HuH-7.5 (cell line): ENCODE results near the gene NUFIP2.
"Not testable (repeated sequence)": the region's sequence is repeated elsewhere in the genome, so short reads cannot be mapped to it uniquely, and the experiment has no call there.

Source experiments
- DNase-seq: peaks from one replicate; pipeline ENCODE4 v3.0.0; 2011; ENCODE audit warnings: low spot score

Gene NUFIP2

DNA sequence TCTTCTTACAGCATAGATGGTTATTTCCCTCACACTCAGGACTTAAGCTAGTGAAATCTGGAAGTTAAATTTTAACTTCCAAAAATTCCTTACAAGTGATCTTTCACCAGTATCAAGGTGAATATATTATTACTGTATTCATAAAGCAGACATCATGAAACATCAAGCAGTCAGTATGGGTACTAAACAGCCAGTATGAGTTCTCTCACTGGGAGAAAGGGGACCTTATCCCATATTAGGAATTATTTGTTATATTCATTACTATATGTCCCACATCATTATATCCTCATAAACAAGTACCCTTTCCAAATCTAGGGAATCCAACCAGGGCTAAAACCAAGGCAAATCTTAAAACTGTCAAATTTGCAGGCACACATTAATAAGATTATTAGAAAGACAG, 15.3 kb downstream of the NUFIP2 start:
- no peak for DNase-seq

DNA sequence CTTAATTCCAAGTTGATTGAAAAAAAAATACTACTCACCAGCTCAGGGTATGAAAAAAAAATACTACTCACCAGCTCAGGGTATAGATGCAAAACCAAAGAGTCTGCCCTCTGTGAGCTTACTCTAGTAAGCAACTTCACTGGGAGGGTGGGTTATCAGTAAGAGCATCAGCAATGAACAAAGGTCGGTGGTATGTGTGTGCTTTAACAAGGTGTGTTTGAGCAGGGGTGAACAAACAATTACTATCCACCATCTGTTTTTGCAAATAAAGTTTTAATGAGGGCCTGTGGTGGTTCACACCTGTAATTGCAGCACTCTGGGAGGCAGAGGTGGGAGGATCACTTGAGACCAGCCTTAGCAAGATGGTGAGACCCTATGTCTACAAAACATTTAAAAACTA, 20.0 kb downstream of the NUFIP2 start:
- DNase-seq, result no peak

DNA sequence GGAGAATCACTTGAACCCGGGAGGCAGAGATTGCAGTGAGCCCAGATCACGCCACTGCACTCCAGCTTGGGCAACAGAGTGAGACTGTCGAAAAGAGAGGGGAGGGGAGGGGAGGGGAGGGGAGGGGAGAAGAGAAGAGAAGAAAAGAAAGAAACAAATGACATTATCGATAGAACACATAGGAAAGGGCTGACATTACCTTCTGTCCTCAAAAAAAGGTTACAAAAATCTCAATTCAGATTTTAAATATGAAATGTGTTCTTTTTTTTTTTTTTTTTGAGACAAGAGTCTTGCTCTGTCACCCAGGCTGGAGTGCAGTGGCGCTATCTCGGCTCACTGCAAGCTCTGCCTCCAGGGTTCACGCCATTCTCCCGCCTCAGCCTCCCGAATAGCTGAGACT, 22.0 kb downstream of the NUFIP2 start:
- DNase-seq, result not testable (repeated sequence)

DNA sequence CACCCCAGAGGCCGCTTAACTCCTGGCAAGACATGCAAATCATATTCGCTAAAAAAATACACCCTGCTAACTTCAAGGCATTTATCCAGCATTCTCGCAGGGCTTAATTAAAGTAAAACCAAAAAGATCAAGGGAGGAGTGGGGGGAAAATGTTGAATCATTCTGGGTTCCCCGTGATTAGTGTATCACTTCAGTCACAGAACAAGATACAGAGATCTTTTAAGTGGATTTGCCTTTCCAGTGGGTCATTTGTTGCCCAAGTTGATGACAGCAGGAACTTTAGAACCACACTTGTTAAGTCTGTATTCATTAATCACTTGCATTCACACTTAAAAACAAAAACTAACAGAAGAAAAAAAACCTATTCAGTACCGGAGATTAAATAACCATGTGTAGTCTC, 30.0 kb downstream of the NUFIP2 start:
- no peak for DNase-seq

DNA sequence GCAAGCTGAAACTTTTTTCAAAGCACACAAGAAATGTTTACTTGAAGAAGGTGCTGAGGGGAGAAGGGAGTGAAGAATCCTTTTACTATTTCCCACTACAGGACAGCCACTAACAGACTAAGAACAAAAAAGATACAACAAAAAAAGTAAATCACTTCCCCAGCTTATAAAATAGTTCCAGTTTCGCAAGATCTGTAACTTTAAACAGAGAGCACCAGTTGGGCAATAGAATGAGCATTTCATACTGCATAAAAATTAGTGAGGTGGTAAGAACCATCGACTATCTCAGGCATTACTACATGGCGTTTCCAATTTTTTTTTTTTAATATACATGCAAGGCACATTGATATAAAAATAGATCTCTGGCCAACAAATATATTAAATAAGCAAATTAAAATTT, 36.2 kb downstream of the NUFIP2 start:
- no peak for DNase-seq

DNA sequence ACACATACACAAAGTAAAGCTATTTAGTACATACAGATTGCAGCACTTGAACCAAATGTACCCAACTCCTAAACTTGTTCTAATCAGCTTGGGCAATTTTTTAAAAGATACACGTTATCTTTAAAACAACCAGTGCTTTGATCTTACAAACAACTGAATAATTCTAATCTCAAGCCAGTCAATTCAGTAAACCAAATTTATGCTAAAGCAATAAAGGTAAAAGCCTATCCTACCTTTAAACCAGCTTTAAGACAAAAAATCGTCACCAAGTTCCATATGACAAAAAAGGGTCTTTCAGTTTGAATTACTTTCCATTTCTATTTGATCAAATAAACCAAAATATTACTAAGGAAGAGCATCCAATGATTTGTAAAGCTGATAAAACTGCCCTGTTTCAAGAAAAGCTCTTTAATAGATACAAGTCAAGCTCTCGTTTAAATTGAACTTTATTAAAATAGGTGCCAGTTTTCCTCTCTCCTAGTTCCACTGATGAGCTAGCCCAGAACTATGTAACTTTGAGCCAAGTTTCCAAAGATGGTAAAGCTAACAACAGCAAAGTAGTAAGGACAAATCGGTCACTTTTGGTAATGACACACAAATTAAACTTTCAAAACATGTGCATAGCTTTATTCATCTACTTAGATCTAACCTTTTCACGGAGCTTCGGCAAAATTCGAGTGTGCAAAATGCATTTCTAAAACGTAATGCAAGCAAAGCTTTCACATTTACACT, 37.0 kb downstream of the NUFIP2 start:
- DNase-seq, result no peak

DNA sequence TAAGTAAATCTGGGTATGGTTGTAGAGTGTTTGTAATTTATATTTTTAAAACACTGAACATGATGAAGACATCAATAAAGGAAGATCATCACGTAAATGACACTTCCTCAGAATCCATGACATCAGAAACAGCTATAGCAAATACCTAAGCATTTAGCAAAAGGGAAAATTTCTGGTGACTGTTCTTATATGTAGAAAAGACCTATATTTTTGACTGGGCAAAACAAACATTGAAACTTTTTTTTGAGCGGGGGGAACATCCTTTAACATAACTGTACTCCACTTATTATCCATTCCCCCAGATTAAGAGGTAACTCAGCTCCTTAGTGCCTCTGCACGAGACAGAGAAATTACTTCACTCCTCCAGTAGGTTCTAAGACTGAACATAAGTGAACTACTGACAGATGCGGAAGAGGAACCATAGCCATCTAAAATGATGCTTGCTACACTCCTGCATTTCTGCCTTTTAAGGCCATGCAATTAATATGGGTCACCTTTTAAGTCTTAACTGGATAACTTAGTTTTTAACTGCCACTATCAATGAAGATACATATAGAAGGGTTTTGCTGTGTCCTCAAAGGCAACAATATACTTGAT, 37.9 kb downstream of the NUFIP2 start:
- DNase-seq, result no peak

DNA sequence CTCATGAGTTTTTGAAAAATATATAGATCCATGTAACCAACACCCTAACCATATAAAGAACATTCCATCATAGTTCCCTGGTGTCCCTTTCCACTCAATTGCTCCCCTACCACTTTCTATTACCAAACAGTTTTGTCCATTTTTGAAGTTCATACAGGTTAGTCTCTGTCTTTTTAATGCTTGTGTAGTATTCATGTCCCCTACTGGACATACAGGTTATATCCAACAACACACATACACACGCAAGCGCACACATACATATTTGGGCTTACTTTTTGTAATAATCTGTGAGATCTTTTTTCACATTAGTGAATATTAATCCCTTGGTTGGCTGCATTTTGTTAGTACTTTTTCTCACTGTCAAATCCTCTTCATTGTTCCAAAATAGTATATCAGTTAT, 40.9 kb downstream of the NUFIP2 start:
- no peak for DNase-seq

DNA sequence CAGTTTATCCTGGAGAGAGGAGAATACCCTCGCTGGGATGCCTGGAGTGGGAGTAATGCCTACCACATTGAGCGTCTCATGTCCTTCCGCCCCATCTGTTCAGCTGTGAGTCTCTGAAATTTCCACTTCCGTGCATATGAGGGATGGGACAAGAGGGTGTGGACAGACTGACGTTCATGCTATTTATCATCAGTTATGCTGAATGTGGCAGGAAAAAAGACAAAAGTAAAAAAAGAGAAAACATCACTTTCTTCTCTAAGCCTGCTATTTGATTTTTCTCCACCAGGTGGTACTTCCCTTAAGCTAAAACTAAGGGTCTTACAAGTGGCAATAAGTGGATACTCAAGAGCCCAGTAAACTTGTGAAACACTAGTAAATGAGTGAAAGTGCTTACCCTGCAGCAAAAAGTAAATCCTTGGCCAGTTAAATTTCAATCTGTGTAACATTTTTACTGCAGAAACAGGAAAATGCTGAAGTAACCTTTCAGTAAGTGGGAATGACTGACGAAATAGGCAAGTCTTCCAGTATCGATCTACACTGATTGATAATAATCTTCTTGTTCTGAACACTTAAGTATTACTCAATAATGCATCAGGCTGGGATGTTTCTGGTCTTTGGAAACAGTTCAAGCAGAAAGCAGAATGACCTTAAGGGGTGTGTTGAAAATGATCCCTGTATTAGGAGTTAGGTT, 41.7 kb downstream of the NUFIP2 start:
- no peak for DNase-seq

DNA sequence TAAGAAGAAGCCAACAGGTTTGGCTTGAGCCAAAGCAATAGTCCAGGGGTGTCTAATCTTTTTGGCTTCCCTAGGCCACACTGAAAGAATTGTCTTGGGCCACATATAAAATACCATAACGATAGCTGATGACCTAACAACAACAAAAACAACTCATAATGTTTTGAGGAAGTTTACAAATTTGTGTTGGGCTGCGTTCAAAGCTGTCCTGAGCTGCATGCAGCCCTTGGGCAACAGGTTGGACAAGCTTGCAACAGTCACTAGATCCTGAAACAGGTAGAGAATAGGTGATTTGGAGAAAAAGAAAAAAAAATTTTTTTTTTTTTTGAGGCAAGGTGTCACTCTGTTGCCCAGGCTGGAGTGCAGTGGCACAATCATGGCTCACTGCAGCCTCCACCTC, 42.8 kb downstream of the NUFIP2 start:
- no peak for DNase-seq

DNA sequence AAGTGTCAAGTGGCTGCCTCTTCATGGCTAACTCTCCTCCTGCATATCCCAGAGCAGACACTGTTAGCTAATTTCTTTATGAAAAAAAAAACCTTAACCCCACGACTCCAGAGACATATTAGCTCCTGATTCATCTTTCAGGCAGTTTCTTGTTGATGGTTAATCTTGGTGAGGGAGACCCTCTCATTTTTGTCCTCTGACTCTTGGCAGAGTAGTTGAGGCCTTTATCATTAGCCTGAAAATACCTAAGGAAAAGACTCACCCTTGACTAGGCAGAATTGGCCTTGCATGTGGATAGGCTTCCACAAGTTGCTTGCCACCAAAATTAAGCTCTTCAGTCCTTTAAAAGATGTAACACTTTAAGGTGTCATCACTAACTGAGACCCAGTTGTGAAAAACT, 43.3 kb downstream of the NUFIP2 start:
- no peak for DNase-seq

DNA sequence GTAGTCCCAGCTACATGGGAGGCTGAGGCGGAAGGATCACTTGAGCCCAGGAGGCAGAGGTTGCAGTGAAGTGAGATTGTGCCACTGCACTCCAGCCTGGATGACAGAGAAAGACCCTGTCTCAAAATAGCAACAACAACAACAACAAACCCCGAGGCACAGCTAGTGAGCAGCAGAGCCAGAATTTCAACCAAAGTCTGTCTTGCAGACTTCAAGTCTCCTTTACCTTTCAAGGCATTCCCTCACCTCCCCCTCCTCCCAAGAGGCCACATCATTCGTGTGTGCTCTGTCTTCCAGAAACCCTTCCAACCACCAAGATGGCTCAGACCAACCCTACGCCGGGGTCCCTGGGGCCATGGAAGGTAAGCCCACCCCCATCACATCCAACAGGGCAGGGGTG, 45.1 kb downstream of the NUFIP2 start:
- DNase-seq, result no peak

DNA sequence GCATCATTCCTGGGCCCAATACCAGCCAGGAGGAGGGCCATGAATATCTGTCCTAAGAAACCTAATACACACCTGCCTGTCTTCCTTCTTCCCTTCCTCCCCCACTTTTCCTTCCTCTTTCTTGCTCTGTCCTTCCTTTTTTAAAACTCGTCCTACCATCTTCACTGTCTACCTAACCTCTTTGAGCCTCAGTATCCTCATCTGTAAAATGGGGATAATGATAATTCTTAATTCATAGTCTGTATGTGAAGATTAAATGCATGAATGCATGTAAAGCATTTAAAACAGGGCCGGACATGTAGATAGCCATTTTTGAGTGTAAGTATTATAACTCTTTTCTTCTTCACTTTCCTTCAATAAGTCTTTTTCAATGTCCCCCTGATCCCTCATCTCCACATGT, 46.7 kb downstream of the NUFIP2 start:
- no peak for DNase-seq

DNA sequence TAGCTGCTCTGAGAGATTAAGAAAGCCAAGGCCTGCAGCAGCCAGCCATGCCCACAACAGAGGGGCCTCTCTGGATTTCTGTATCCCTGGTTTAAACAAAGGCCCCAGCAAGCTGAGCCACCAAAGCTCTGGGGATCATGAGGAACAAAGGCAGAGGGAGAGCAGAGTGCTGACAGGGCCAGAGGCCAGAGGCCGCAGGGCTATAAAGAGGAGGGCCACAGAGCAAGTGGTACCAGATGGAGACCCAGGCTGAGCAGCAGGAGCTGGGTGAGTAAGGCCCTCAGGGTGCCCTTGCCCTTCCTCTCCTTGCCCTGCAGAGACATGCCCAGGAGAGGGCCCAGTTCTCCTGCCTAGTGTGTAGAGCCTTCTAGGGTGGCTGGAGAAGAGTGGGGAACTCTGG, 47.3 kb downstream of the NUFIP2 start, which contains the start of gene CRYBA1:
Gene CRYBA1 (plus strand): TSS at position 232 of the 400 bp plus-strand sequence. CDS start 5 bp downstream, at position 237.
- DNase-seq, result no peak

DNA sequence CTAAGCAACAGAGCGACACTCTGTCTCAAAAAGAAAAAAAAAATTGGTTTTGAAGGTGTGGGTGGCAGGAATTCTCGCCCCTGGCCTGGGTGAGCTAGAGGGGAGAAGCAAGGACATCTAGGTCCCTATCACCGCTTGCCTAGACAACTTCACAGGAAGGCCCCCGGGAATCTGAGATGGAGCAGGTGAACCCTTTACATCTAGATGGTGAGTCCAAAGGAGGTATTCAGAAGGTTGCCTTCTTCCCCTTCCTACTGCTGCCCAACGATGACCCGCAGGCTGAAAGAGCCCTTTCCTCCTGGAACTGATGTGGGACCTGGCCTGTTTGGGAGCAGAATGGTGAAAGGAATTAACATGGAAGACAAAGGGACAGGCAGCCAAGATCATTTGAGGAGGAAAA, 48.5 kb downstream of the NUFIP2 start:
- DNase-seq, result no peak

DNA sequence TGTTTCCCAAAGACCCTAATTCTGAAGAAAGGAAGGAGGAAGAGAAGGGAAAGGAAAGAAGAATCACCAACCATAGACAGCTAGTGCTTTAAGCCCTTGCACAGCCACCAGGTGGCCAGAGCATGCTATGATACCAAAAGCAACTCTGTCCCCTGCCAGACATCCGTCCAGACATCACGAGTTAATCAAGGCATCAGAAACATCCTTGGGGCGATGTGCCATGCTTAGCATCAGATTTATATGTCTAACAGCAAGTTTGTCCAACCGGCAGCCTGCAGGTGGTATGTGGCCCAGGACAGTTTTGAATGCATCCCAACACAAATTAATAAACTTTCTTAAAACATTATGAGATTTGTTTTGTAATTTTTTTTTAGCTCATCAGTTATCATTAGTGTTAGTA, 50.2 kb downstream of the NUFIP2 start:
- no peak for DNase-seq

DNA sequence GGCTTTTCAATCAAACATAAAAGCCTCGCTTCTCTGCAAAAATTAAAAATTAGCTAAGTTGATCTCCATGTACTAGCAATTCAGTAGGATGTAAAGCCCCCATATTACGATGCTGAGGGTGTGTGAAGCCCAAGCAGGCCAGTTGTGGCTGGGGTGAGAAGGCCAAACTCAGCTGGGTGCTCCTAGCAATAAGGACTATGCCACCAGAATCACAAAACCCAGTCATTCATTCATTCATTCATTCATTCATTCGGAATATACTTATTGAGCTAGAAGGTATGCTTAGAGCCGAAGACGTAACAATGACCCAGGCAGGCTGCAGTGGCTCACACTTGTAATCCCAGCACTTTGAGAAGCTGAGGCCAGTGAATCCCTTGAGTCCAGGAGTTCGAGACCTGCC, 51.2 kb downstream of the NUFIP2 start:
- DNase-seq, result no peak

DNA sequence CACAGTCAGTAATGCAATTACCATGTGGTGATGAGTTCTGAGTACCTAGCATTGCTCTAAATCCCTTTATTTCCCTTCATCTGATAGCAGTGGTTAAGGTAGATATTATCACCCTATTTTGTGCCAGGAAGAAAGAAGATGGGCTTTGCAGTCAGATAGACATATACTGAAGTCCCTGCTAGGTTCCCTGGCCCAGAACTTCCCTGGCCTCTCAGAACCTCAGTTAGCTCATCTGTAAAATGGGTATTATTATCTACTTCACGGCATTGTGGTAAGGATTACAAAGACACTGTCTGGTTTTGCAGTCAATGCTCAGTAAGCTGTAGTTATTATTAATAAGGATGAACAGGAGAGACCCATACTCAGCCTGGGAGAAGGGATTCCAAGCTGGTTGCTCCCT, 51.9 kb downstream of the NUFIP2 start:
- no peak for DNase-seq

DNA sequence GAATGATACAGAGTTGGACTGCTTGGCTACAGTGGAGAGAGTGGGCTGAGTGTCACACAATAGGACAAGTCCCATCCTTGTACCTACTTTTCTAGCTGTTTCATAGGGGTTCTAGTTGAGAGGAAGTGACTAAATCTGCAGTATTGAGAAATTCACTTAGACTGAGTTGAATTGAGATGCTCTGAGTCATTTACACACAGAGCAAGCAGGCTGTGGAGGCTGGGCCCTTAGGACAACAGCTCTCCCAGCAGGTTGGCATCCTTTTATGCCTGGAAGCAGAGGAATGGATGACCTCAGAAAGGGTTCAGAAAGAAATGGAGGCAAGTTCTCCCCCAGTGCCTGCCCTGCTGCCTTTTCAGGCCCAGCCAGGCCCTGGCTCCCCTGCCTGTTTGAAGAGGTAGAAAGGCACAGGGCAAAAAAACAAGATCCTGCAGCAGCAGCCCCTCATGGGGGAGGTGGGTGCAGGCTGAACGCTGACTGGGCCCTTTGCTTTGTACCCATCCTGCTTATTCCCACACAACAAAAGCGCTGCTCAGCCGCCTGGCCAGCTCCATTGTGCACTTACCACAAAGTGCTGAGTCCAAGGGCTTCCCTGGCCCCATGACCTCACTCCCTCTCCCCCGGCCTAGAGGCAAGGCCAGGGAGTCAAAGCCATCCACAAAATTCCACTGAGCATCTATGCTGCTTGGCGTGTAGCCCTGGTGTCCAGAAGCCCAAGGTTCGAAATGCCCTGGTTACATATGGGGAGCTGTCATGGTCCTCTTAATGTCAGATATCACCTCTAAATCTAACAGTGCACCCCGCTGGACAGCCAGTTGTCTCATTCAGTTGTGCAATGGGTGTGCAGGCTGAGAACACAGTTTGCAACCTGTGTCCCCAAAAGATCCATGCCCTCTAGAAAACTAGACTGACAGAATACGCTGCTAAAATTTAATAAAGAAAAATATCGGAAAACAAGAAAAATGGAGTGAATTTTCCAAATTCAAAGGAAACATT, 52.7 kb downstream of the NUFIP2 start:
- DNase-seq, result peak; percentile 39

DNA sequence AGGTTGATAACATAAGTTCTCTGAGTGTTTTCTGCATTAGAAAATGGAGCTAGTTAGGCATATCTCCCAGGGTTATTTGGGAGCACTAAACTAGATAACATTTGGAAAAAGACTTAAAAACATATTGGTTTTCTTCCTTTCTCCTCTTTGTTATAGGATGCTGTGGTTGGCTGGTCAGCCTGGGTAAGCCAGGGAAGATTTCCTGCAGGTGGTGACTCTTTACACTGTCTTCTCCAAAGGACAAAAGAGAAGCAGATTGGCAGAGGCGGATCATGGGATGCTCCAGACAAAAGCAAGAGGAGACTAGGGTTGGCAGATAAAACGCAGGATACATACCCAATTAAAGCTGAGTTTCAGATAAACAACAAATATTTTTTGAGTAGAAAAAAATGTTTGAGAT, 53.5 kb downstream of the NUFIP2 start:
- DNase-seq, result no peak

DNA sequence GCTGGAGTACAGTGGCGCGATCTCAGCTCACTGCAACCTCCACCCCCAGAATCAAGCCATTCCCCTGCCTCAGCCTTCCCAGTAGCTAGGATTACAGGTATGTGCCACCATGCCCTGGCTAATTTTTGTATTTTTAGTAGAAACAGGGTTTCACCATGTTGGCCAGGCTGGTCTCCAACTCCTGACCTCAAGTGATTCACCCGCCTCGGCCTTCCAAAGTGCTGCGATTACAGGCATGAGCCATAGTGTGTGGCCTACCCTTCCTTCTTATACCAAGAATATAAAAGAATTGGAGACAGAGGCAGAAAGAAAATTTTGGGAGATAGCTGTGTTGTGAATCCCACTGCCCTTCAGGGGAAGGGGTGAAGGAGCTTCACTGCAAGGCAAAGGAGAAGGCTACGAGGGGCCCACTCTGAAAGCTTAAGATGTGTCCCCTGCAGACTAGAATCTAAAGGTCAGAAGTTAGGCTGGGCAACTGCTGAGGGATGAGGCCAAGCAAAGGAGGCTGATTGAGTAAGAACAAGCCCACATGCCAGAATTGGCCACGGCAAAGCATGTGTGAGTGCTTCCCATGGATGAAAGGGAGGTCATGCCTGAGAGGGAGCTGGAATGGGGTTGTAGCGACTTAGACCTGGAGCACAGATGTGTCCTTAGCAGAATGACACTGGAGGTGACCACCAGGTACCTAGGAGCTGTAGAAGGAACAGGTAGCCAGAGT, 55.7 kb downstream of the NUFIP2 start:
- DNase-seq, result no peak
